ENCODE data around the gene FUNDC1.

FUNDC1 gene

GRCh38 chrX:44507292-44507691 is 35.4 kb downstream of the FUNDC1 start:
- no peak for TF ChIP-seq CTCF (IDR thresholded peaks at IDR 0.05; ENCODE audit: low read depth, low read length)
- DNase-seq (ENCODE audit: low read depth, low spot score) = no peak
- in situ Hi-C loops (cut with HindIII; ENCODE audit: low sequenced_read_pairs) = no loop called here
- H3K4me3 ChIP-seq (ENCODE audit: low read depth, low read length) = no peak overlapping the region

GRCh38 chrX:44506678-44507077 is 36.0 kb downstream of the FUNDC1 start:
- DNase-seq (ENCODE audit: low read depth, low spot score) = no peak
- TF ChIP-seq CTCF (IDR thresholded peaks at IDR 0.05; ENCODE audit: low read depth, low read length) = no peak
- in situ Hi-C loops (cut with HindIII; ENCODE audit: low sequenced_read_pairs) = no loop called here
- no peak overlapping the region for H3K4me3 ChIP-seq (ENCODE audit: low read depth, low read length)

- no peak overlapping the region for H3K4me3 ChIP-seq (ENCODE audit: low read depth, low read length)
- DNase-seq (ENCODE audit: low read depth, low spot score) = no peak
- in situ Hi-C loops (cut with HindIII; ENCODE audit: low sequenced_read_pairs) = no loop called here
- TF ChIP-seq CTCF (IDR thresholded peaks at IDR 0.05; ENCODE audit: low read depth, low read length) = no peak
These were observed 39.1 kb downstream of the FUNDC1 start for GRCh38 chrX:44503560-44503959.

GRCh38 chrX:44495091-44495490 is 47.6 kb downstream of the FUNDC1 start:
- no peak for TF ChIP-seq CTCF (IDR thresholded peaks at IDR 0.05; ENCODE audit: low read depth, low read length)
- no peak for DNase-seq (ENCODE audit: low read depth, low spot score)
- in situ Hi-C loops (cut with HindIII; ENCODE audit: low sequenced_read_pairs) = no loop called here
- H3K4me3 ChIP-seq (ENCODE audit: low read depth, low read length) = no peak overlapping the region

GRCh38 chrX:44494357-44494756 is 48.3 kb downstream of the FUNDC1 start:
- DNase-seq (ENCODE audit: low read depth, low spot score) = no peak
- no peak for TF ChIP-seq CTCF (IDR thresholded peaks at IDR 0.05; ENCODE audit: low read depth, low read length)
- H3K4me3 ChIP-seq (ENCODE audit: low read depth, low read length) = no peak overlapping the region
- in situ Hi-C loops (cut with HindIII; ENCODE audit: low sequenced_read_pairs) = no loop called here

GRCh38 chrX:44489515-44489914 is 53.1 kb downstream of the FUNDC1 start:
- DNase-seq (ENCODE audit: low read depth, low spot score) = no peak
- in situ Hi-C loops (cut with HindIII; ENCODE audit: low sequenced_read_pairs) = no loop called here
- no peak for TF ChIP-seq CTCF (IDR thresholded peaks at IDR 0.05; ENCODE audit: low read depth, low read length)
- no peak overlapping the region for H3K4me3 ChIP-seq (ENCODE audit: low read depth, low read length)

- DNase-seq (ENCODE audit: low read depth, low spot score) = no peak
- no peak for TF ChIP-seq CTCF (IDR thresholded peaks at IDR 0.05; ENCODE audit: low read depth, low read length)
- no peak overlapping the region for H3K4me3 ChIP-seq (ENCODE audit: low read depth, low read length)
- in situ Hi-C loops (cut with HindIII; ENCODE audit: low sequenced_read_pairs) = no loop called here
These were observed 58.0 kb downstream of the FUNDC1 start for GRCh38 chrX:44484607-44485146.
